HG03097 (cell line): ENCODE measurements around the gene IRF2.
"Not testable (repeated sequence)": the region's sequence is repeated elsewhere in the genome, so short reads cannot be mapped to it uniquely, and the experiment has no call there.

Experiments used
- ATAC-seq: cut with Tn5 transposase; IDR thresholded peaks from one replicate; pipeline ENCODE4 v1.9.1; 2021; ENCODE audit not compliant: unreplicated experiment, low FRiP score

The IRF2 gene

GRCh38 chr4:184395451-184395917 lies 78.9 kb downstream of the IRF2 start:
- peak; percentile 22 for ATAC-seq

- no peak for ATAC-seq
Measured at GRCh38 chr4:184392748-184393559, 81.4 kb downstream of the IRF2 start.

GRCh38 chr4:184392316-184392715 lies 82.0 kb downstream of the IRF2 start:
- no peak for ATAC-seq

- ATAC-seq: no peak
Measured at GRCh38 chr4:184389978-184390900, 84.1 kb downstream of the IRF2 start.

- no peak for ATAC-seq
Measured at GRCh38 chr4:184388106-184388505, 86.2 kb downstream of the IRF2 start.

GRCh38 chr4:184387351-184387750 lies 87.0 kb downstream of the IRF2 start:
- no peak for ATAC-seq

GRCh38 chr4:184386271-184386781 lies 88.0 kb downstream of the IRF2 start:
- ATAC-seq: no peak

GRCh38 chr4:184385705-184386141 lies 88.6 kb downstream of the IRF2 start:
- no peak for ATAC-seq

GRCh38 chr4:184384810-184385557 lies 89.4 kb downstream of the IRF2 start:
- ATAC-seq: peak; percentile 27

- ATAC-seq: peak; percentile 82
Measured at GRCh38 chr4:184384056-184384809, 90.1 kb downstream of the IRF2 start.

- no peak for ATAC-seq
Measured at GRCh38 chr4:184383497-184384055, 90.8 kb downstream of the IRF2 start.

GRCh38 chr4:184382189-184382846 lies 92.0 kb downstream of the IRF2 start:
- no peak for ATAC-seq

- ATAC-seq: no peak
Measured at GRCh38 chr4:184380707-184381106, 93.6 kb downstream of the IRF2 start.

GRCh38 chr4:184380214-184380613 lies 94.1 kb downstream of the IRF2 start:
- not testable (repeated sequence) for ATAC-seq

GRCh38 chr4:184376923-184377322 lies 97.4 kb downstream of the IRF2 start:
- no peak for ATAC-seq

- ATAC-seq: no peak
Measured at GRCh38 chr4:184376126-184376838, 98.1 kb downstream of the IRF2 start.

GRCh38 chr4:184375623-184376022 lies 98.7 kb downstream of the IRF2 start:
- ATAC-seq: not testable (repeated sequence)

- ATAC-seq: no peak
Measured at GRCh38 chr4:184375027-184375426, 99.3 kb downstream of the IRF2 start.
